Measurements from ENCODE around the gene WNT3. TPM values are rescaled to one million over a fixed set of nuclear protein-coding genes. Genes with fewer than 3 reads are reported as not detected.

Gene WNT3
- total RNA-seq, 2 donors from 2014 or later: 19.9 to 21.8 TPM

GRCh38 chr17:46772475-46773220 lies 45.8 kb downstream of the WNT3 start:
- WGBS, 2 experiments (ENCODE audit: insufficient coverage in 1 of 2, insufficient read length in 1 of 2): 2 to 7% methylated on average over 4 to 16 of the region's 16 CpGs
- TF ChIP-seq CTCF (conservative IDR thresholded peaks at IDR 0.05): no peak
- Mint-ChIP-seq H3K4me1 (peaks cover 18% of the 10 kb centered on the region), H3K27ac (peak overlapping the region; percentile 96), H3K9me3 (no peaks in the 10 kb centered on the region), H3K36me3 (ENCODE audit: low read depth) (peaks cover 12% of the 10 kb centered on the region), H3K4me3 (peak overlapping the region; percentile 62), H3K27me3 (ENCODE audit: insufficient read depth) (peaks cover 15% of the 10 kb centered on the region)
- peak overlapping the region; percentile 86 for H3K9ac ChIP-seq (ENCODE audit: extremely low read depth, low read length, poor library complexity, severe bottlenecking)
- peak; percentile 97 for DNase-seq
- H3K9me3 ChIP-seq (ENCODE audit: control insufficient read depth, low read length): no peaks in the 10 kb centered on the region
- H3K36me3 ChIP-seq (ENCODE audit: control insufficient read depth, insufficient read depth, low read length): peaks cover 6% of the 10 kb centered on the region
- H3K4me3 ChIP-seq (ENCODE audit: low read length): peak overlapping the region; percentile 80
- no peaks in the 10 kb centered on the region for H3K27me3 ChIP-seq (ENCODE audit: control insufficient read depth, insufficient read depth, low read length, poor library complexity, severe bottlenecking)
- H3K27ac ChIP-seq (ENCODE audit: low read depth, low read length): peak overlapping the region; percentile 93
- peaks cover 21% of the 10 kb centered on the region for H3K4me1 ChIP-seq (ENCODE audit: control insufficient read depth, insufficient read depth, low read length)

- Histone ChIP-seq H3K9me3 (ENCODE audit: control insufficient read depth, low read length) (no peaks in the 10 kb centered on the region), H3K27ac (ENCODE audit: low read depth, low read length) (peak overlapping the region; percentile 94), H3K4me3 (ENCODE audit: low read length) (peak overlapping the region; percentile 80), H3K4me1 (ENCODE audit: control insufficient read depth, insufficient read depth, low read length) (peaks cover 21% of the 10 kb centered on the region), H3K27me3 (ENCODE audit: control insufficient read depth, insufficient read depth, low read length, poor library complexity, severe bottlenecking) (no peaks in the 10 kb centered on the region), H3K36me3 (ENCODE audit: control insufficient read depth, insufficient read depth, low read length) (peaks cover 7% of the 10 kb centered on the region), H3K9ac (ENCODE audit: extremely low read depth, low read length, poor library complexity, severe bottlenecking) (peak overlapping the region; percentile 86)
- no peak for TF ChIP-seq CTCF (conservative IDR thresholded peaks at IDR 0.05)
- WGBS, 2 experiments (ENCODE audit: insufficient coverage in 1 of 2, insufficient read length in 1 of 2): 0% methylated on average over 16 to 135 of the region's 135 CpGs
- Mint-ChIP-seq H3K9me3 (no peaks in the 10 kb centered on the region), H3K27me3 (ENCODE audit: insufficient read depth) (peaks cover 15% of the 10 kb centered on the region), H3K36me3 (ENCODE audit: low read depth) (peaks cover 19% of the 10 kb centered on the region), H3K27ac (peak overlapping the region; percentile 96), H3K4me1 (peaks cover 24% of the 10 kb centered on the region), H3K4me3 (peak overlapping the region; percentile 62)
- DNase-seq: peak; percentile 90
Observed at GRCh38 chr17:46771561-46772474, 46.7 kb downstream of the WNT3 start.

GRCh38 chr17:46770818-46771560 lies 47.5 kb downstream of the WNT3 start:
- Mint-ChIP-seq H3K4me1 (peaks cover 27% of the 10 kb centered on the region), H3K4me3 (peak overlapping the region; percentile 49), H3K9me3 (no peaks in the 10 kb centered on the region), H3K36me3 (ENCODE audit: low read depth) (peaks cover 24% of the 10 kb centered on the region), H3K27me3 (ENCODE audit: insufficient read depth) (peaks cover 15% of the 10 kb centered on the region), H3K27ac (peak overlapping the region; percentile 70)
- peak overlapping the region; percentile 58 for H3K4me3 ChIP-seq (ENCODE audit: low read length)
- H3K27ac ChIP-seq (ENCODE audit: low read depth, low read length): peak overlapping the region; percentile 94
- WGBS, 2 experiments (ENCODE audit: insufficient coverage in 1 of 2, insufficient read length in 1 of 2): 10 to 14% methylated on average over 13 to 72 of the region's 73 CpGs
- H3K4me1 ChIP-seq (ENCODE audit: control insufficient read depth, insufficient read depth, low read length): peaks cover 21% of the 10 kb centered on the region
- peak; percentile 25 for TF ChIP-seq CTCF (conservative IDR thresholded peaks at IDR 0.05)
- no peaks in the 10 kb centered on the region for H3K27me3 ChIP-seq (ENCODE audit: control insufficient read depth, insufficient read depth, low read length, poor library complexity, severe bottlenecking)
- peak overlapping the region; percentile 35 for H3K9ac ChIP-seq (ENCODE audit: extremely low read depth, low read length, poor library complexity, severe bottlenecking)
- DNase-seq: peak; percentile 91
- peaks cover 9% of the 10 kb centered on the region for H3K36me3 ChIP-seq (ENCODE audit: control insufficient read depth, insufficient read depth, low read length)
- no peaks in the 10 kb centered on the region for H3K9me3 ChIP-seq (ENCODE audit: control insufficient read depth, low read length)
